ENCODE measurements around the gene WHRN. TPM values are rescaled to one million over a fixed set of nuclear protein-coding genes. Genes with fewer than 3 reads are reported as not detected.

The WHRN gene
- total RNA-seq, 4 donors from 2014 or later, result 3.7 to 13.2 (median 6.0) TPM

DNA sequence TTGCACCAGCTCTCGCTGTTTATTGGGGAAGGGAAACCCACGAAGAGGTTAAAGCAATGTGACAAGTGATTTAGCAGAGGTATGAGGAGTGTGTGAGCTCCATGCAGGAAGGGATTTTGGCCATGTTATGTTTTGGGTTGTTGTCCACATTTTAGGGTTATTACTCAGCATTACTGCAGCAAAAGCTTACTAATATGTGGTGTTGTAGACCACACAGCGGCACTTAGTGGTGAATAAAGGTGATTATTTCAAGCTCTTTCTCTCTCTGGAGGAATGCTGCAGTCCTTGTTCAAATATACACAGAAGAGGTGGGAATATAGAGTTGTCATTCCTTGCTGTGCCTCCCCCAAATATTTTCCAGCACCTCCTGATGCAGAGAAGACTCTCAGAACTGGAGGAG lies 87.8 kb downstream of the WHRN start:
- H3K9me3 ChIP-seq, result no peaks in the 10 kb centered on the region
- no peak overlapping the region for H3K4me3 ChIP-seq
- no peak for DNase-seq (ENCODE audit: low spot score in 2 of 2)
- H3K27me3 ChIP-seq, result no peaks in the 10 kb centered on the region
- H3K4me1 ChIP-seq, result peaks cover 0 to 15% (median 0%) of the 10 kb centered on the region in 4 donors
- H3K27ac ChIP-seq, result no peak overlapping the region
- TF ChIP-seq, protein P1, sequence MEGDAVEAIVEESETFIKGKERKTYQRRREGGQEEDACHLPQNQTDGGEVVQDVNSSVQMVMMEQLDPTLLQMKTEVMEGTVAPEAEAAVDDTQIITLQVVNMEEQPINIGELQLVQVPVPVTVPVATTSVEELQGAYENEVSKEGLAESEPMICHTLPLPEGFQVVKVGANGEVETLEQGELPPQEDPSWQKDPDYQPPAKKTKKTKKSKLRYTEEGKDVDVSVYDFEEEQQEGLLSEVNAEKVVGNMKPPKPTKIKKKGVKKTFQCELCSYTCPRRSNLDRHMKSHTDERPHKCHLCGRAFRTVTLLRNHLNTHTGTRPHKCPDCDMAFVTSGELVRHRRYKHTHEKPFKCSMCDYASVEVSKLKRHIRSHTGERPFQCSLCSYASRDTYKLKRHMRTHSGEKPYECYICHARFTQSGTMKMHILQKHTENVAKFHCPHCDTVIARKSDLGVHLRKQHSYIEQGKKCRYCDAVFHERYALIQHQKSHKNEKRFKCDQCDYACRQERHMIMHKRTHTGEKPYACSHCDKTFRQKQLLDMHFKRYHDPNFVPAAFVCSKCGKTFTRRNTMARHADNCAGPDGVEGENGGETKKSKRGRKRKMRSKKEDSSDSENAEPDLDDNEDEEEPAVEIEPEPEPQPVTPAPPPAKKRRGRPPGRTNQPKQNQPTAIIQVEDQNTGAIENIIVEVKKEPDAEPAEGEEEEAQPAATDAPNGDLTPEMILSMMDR (IDR thresholded peaks at IDR 0.05), result no peak
- no peak for TF ChIP-seq POLR2A (IDR thresholded peaks at IDR 0.05)
- no peak for TF ChIP-seq EP300 (IDR thresholded peaks at IDR 0.05)
- H3K36me3 ChIP-seq, result no peaks in the 10 kb centered on the region
- 65 to 73% methylated on average over 3 of the region's 3 CpGs for WGBS, 2 donors

DNA sequence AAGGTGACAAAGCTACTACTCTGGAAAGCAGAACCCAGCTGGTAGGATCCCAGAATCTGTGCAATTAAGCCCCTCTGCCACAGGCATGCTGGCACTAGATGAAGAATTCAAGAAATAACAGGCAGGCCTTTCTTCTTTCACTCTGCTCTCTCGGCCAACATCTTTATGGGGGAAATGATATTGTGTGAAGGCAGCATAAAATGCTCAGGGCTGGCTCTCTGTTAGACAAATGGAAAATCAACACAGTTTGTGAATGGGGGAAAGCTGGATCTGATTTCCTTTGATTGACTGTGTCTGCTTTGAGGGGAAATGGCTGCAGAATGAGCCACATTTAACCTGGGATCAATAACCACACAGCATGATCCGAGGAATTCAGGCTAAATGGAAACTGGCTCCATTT lies 88.4 kb downstream of the WHRN start:
- TF ChIP-seq POLR2A (IDR thresholded peaks at IDR 0.05) (no peak), EP300 (IDR thresholded peaks at IDR 0.05) (no peak)
- TF ChIP-seq, protein P1 (IDR thresholded peaks at IDR 0.05), result no peak
- peaks cover 0 to 15% (median 0%) of the 10 kb centered on the region in 4 donors for H3K4me1 ChIP-seq
- no peaks in the 10 kb centered on the region for H3K9me3 ChIP-seq
- H3K36me3 ChIP-seq, result no peaks in the 10 kb centered on the region
- H3K4me3 ChIP-seq, result no peak overlapping the region
- no peak overlapping the region for H3K27ac ChIP-seq
- DNase-seq (ENCODE audit: low spot score in 2 of 2), result no peak
- H3K27me3 ChIP-seq, result no peaks in the 10 kb centered on the region
- 62 to 73% methylated on average over 2 of the region's 2 CpGs for WGBS, 2 donors

DNA sequence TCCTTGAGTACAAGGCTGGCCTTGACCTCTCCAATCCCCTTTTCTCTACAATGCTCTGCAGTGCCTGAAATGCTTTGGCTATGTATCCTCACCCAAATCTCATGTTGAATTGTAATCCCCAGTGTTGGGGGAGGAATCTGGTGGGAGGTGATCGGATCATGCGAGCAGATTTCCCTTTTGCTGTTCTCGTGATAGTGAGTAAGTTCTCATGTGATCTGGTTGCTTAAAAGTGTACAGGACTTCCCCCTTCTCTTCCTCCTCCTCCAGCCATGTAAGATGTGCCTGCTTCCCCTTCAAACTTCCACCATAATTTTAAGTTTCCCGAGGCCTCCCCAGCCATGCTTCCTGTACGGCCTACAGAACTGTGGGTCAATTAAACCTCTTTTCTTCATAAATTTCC lies 89.0 kb downstream of the WHRN start:
- Histone ChIP-seq H3K27ac (no peak overlapping the region), H3K9me3 (no peaks in the 10 kb centered on the region), H3K36me3 (no peaks in the 10 kb centered on the region), H3K4me1 (peaks cover 0 to 15% (median 0%) of the 10 kb centered on the region in 4 donors), H3K4me3 (no peak overlapping the region), H3K27me3 (no peaks in the 10 kb centered on the region)
- DNase-seq (ENCODE audit: low spot score in 2 of 2), result no peak
- TF ChIP-seq, protein P1 (IDR thresholded peaks at IDR 0.05), result no peak
- TF ChIP-seq POLR2A (IDR thresholded peaks at IDR 0.05), result no peak
- no peak for TF ChIP-seq EP300 (IDR thresholded peaks at IDR 0.05)
- WGBS, 2 donors, result 65 to 76% methylated on average over 5 of the region's 5 CpGs

DNA sequence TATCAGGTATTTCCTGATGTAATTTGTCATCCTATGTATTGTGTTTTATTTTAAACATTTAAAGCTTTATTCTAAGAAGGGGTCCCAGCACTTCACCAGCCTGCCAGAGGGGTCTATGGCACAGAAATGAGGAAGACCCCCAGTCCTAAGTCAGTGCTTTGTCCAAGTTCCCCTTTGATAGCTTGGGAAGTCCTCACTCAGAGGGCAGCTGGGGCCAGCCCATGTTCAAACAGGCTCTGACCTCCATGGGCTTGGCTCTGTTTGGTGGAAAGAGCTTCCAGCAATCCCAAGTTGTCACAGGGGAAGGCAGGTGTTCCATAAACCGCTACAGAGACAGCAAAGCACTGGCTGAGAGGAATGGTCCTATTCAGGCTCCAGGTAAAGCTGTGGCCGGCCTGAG lies 90.9 kb downstream of the WHRN start:
- Histone ChIP-seq H3K4me3 (no peak overlapping the region), H3K27ac (peak overlapping the region in 1 of 4 donors; percentile 58), H3K4me1 (peaks cover 0 to 15% (median 0%) of the 10 kb centered on the region in 4 donors), H3K9me3 (no peaks in the 10 kb centered on the region), H3K27me3 (no peaks in the 10 kb centered on the region), H3K36me3 (no peaks in the 10 kb centered on the region)
- DNase-seq (ENCODE audit: low spot score in 2 of 2), result no peak
- 62 to 71% methylated on average over 2 of the region's 2 CpGs for WGBS, 2 donors
- TF ChIP-seq EP300 (IDR thresholded peaks at IDR 0.05), result no peak
- TF ChIP-seq, protein P1 (IDR thresholded peaks at IDR 0.05), result no peak
- TF ChIP-seq POLR2A (IDR thresholded peaks at IDR 0.05), result no peak

DNA sequence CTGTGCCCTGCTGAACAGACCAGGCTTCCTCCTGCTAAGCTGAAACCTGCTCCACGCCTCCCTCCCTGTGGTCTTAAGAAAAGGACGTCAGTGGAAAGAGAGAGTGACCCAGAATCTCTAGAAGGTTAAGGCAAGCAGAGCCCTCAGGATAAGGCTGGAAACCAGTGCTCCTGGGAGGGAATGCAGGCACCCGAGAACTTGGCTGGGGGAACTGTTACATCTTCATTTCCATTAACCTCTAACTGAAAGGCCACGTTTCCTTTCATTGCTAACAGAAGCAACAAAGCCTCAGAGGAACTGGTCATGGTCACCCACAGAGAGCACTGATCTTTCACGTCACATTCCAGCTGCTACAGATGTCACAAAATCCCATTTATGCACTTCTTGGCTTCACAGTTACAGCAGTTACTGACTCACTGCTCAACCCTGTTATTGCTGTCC lies 91.4 kb downstream of the WHRN start:
- Histone ChIP-seq H3K4me1 (peaks cover 0 to 15% (median 0%) of the 10 kb centered on the region in 4 donors), H3K4me3 (no peak overlapping the region), H3K9me3 (no peaks in the 10 kb centered on the region), H3K27me3 (no peaks in the 10 kb centered on the region), H3K36me3 (no peaks in the 10 kb centered on the region), H3K27ac (peak overlapping the region in 1 of 4 donors; percentile 58)
- WGBS, 2 donors, result 36 to 40% methylated on average over 5 of the region's 5 CpGs
- no peak for DNase-seq (ENCODE audit: low spot score in 2 of 2)
- TF ChIP-seq EP300 (IDR thresholded peaks at IDR 0.05), result peak in 1 of 2 donors; percentile 12
- TF ChIP-seq, protein P1 (IDR thresholded peaks at IDR 0.05), result no peak

All from tibial nerve (tissue), 4 donors.